ENCODE measurements around the gene FBXL13.

DNA sequence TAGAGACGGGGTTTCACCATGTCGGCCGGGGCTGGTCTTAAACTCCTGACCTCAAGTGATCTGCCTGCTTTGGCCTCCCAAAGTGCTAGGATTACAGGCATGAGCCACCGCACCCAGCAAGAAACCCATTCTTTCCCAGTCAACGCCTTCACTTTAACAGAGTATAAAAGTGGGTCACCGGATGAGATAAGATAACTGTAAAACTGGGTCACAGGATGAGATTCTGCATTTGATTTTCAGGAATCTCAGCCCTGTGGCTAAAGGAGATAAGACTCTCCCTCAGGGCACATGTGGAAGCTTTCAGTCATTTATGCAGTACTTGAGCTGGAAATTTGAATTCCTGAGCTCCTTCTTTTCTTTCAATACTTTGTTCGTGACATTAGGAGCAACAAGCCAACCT, 91.0 kb downstream of the FBXL13 start:
- no peak for TF ChIP-seq POLR2AphosphoS5 (IDR thresholded peaks at IDR 0.05; ENCODE audit: low read depth, low read length)
- TF ChIP-seq, protein P1, sequence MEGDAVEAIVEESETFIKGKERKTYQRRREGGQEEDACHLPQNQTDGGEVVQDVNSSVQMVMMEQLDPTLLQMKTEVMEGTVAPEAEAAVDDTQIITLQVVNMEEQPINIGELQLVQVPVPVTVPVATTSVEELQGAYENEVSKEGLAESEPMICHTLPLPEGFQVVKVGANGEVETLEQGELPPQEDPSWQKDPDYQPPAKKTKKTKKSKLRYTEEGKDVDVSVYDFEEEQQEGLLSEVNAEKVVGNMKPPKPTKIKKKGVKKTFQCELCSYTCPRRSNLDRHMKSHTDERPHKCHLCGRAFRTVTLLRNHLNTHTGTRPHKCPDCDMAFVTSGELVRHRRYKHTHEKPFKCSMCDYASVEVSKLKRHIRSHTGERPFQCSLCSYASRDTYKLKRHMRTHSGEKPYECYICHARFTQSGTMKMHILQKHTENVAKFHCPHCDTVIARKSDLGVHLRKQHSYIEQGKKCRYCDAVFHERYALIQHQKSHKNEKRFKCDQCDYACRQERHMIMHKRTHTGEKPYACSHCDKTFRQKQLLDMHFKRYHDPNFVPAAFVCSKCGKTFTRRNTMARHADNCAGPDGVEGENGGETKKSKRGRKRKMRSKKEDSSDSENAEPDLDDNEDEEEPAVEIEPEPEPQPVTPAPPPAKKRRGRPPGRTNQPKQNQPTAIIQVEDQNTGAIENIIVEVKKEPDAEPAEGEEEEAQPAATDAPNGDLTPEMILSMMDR (IDR thresholded peaks at IDR 0.05), result no peak
- no peak for TF ChIP-seq TCF7L2 (IDR thresholded peaks at IDR 0.05; ENCODE audit: low read depth, low read length)
- TF ChIP-seq, protein P2, sequence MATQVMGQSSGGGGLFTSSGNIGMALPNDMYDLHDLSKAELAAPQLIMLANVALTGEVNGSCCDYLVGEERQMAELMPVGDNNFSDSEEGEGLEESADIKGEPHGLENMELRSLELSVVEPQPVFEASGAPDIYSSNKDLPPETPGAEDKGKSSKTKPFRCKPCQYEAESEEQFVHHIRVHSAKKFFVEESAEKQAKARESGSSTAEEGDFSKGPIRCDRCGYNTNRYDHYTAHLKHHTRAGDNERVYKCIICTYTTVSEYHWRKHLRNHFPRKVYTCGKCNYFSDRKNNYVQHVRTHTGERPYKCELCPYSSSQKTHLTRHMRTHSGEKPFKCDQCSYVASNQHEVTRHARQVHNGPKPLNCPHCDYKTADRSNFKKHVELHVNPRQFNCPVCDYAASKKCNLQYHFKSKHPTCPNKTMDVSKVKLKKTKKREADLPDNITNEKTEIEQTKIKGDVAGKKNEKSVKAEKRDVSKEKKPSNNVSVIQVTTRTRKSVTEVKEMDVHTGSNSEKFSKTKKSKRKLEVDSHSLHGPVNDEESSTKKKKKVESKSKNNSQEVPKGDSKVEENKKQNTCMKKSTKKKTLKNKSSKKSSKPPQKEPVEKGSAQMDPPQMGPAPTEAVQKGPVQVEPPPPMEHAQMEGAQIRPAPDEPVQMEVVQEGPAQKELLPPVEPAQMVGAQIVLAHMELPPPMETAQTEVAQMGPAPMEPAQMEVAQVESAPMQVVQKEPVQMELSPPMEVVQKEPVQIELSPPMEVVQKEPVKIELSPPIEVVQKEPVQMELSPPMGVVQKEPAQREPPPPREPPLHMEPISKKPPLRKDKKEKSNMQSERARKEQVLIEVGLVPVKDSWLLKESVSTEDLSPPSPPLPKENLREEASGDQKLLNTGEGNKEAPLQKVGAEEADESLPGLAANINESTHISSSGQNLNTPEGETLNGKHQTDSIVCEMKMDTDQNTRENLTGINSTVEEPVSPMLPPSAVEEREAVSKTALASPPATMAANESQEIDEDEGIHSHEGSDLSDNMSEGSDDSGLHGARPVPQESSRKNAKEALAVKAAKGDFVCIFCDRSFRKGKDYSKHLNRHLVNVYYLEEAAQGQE (IDR thresholded peaks at IDR 0.05; ENCODE audit: insufficient read depth in 1 of 2, low read depth in 2 of 2, low read length in 1 of 2), result no peak
